AG09309 (cell line): ENCODE measurements around the gene USP22.

ENCODE experiments used
- DNase-seq: peaks from one replicate; pipeline ENCODE4 v3.0.0-alpha.2; 2010; ENCODE audit warnings: low read depth
- H3K4me3 ChIP-seq: 2 replicates; pipeline ENCODE4 v1.5.1; 2011; ENCODE audit warnings: mild to moderate bottlenecking, low read depth, low read length, moderate library complexity; ENCODE audit not compliant: control insufficient read depth
- CTCF ChIP-seq: IDR thresholded peaks from 2 replicates; pipeline ENCODE4 v1.5.1; 2011; ENCODE audit warnings: mild to moderate bottlenecking, low read depth, low read length, inconsistent platforms; ENCODE audit not compliant: insufficient read depth, control insufficient read depth; ENCODE audit errors: missing control alignments

The USP22 gene

DNA sequence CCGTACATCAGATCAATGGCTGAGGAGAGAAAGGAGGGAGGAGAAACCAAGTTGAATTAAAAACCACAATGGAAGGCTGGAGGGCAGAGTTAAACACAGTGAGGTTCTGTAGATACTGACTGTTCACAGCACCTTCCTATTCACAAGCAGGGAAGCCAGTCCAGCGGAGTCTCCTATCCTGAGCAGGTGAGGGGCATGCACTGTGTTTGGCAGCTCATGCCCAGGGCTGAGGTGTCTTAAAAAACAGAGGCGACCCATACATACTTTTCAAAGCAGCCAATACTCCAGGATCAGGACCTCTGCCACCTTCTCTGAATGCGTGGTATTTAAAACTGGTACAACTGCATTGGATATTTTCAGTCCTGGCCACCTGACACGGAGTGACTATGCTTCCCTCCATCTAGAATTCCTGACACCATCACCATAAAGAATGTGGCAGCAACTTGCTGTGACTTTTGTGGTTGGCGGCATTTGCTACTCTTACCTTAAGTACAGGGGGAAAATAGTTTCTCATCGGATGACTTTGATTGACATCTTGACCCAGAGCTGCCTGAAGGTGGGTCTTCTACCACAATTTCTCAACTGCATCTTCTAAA, 21.5 kb downstream of the USP22 start:
- DNase-seq = no peak
- no peak overlapping the region for H3K4me3 ChIP-seq
- TF ChIP-seq CTCF = no peak

DNA sequence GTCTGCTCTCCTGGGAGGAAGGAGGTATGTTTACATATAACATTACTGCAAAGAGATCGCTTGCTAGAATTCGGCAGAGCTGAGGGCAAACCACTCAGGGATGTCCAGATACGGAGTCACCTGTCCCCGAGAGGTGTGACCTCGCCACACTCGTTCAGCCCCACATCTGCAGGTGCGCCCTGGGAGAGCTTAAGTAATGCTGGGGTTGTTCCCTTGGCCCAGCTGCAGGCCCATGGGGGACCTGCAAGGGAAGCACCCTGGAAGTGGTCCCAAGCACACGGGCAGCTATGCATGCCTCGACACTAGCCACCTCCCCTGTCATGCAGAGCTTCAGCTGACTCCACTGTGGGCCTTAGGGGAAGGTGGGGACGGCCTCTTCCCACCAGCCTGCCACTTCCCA, 22.2 kb downstream of the USP22 start:
- no peak for DNase-seq
- H3K4me3 ChIP-seq = no peak overlapping the region
- no peak for TF ChIP-seq CTCF

DNA sequence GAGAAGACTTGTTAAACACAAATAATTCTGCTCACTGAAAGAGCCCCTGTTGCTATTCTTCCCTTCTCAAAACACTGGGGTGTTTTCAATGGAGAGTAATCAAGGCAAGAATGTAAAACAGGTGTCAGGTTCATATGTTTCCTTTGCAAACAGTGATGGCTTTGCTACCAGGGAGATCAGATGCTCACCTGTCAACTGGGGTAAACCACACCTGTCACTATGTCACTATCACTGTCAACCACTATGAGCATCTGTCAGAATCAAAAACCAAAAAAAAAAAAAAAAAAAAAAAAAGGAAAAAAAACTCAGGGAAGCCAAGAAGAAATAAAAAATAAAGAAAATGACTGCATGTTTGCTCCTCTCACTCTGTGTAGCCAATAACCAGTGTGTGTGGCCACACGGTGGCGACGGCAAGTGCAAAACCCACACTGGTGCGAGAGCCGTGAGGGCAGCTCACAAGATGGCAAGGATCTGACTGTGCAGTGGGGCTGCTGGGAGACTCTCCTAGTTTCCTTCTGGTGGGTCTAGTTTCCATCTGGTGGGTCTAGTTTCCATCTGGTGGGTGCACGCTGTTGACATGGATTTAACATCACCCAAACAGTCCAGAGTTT, 22.7 kb downstream of the USP22 start:
- no peak for DNase-seq

GRCh38 chr17:21018894-21019293, 23.9 kb downstream of the USP22 start:
- no peak for TF ChIP-seq CTCF
- no peak for DNase-seq
- H3K4me3 ChIP-seq = no peak overlapping the region

More for the DNA sequence above, 22.7 kb downstream of the USP22 start:
- H3K4me3 ChIP-seq = no peak overlapping the region
- peak; percentile 35 for TF ChIP-seq CTCF

- TF ChIP-seq CTCF = no peak
Observed at GRCh38 chr17:21017861-21018260, 24.9 kb downstream of the USP22 start.

DNA sequence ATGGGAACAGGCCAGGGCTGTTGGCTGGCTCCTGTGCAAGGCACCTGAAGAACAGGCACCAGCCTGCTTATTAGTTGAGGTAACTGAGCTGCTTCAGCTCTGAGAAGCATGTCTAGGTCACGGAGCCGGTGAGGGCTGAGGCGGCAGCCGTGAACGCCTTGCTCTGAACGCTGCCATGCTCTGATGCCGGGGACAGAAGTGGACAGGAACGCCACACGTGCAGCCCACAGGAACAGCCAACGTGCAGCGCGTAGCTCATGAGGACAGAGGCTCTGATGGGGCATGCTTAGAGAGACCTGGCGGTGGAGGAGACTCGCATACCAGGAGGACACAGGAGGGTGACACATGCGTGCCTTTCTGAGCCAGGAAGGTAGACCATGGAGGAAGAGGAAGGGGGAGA, 25.6 kb downstream of the USP22 start:
- no peak for DNase-seq
- no peak overlapping the region for H3K4me3 ChIP-seq
- no peak for TF ChIP-seq CTCF

More at GRCh38 chr17:21017861-21018260, 24.9 kb downstream of the USP22 start:
- DNase-seq = no peak
- H3K4me3 ChIP-seq = no peak overlapping the region

DNA sequence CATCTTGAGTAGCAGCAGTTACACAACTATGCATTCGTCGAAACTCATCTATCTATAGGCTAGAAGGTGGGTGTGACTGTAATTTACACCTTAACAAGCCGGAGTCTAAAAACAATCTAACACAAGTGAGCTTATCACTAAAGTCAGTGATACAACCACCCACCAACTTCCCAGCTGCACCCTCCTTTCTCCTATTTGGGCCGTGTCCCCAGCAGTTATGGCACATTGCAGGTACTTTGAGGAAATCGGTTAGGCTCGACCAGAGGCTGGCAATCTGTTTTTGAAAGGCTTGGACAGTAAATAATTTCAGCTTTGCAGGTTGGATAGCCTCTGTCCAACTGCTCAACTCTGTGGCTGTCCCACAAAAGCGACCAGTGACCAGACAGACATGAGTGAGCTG, 26.0 kb downstream of the USP22 start:
- no peak overlapping the region for H3K4me3 ChIP-seq
- no peak for TF ChIP-seq CTCF
- DNase-seq = no peak
